Measurements from ENCODE around the gene EGR2.

The EGR2 gene

GRCh38 chr10:62839590-62839989 is 23.4 kb upstream of the EGR2 start:
- TF ChIP-seq POLR2A (IDR thresholded peaks at IDR 0.05; ENCODE audit: low read depth, low read length): no peak
- DNase-seq (ENCODE audit: insufficient read length, low spot score) (no peak), FAIRE-seq (no peak)

- TF ChIP-seq POLR2A (IDR thresholded peaks at IDR 0.05; ENCODE audit: low read depth, low read length): no peak
- DNase-seq (ENCODE audit: insufficient read length, low spot score) (no peak), FAIRE-seq (peak; percentile 82)
Observed at GRCh38 chr10:62831346-62831745, 15.2 kb upstream of the EGR2 start.

DNA sequence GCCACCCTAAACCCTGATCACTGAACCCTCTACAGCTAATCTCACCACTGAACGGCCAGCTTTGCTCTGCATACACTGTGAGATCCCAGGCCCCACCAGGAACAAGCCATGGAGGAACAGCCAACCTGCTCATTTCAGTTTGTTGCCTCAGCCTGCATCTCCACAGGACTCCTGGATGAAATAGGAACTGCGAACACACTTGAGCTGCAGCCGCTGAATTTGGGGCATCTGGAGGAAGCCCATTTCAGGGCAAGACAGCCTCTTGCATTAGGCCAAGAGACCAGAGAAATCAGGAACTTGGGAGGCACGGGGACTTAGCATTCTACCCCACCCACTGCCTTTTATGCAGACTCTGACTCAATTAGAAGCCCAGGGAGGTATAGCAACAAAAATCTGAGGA is 14.5 kb upstream of the EGR2 start:
- no peak for TF ChIP-seq POLR2A (IDR thresholded peaks at IDR 0.05; ENCODE audit: low read depth, low read length)
- no peak for DNase-seq (ENCODE audit: insufficient read length, low spot score)
- no peak for FAIRE-seq

DNA sequence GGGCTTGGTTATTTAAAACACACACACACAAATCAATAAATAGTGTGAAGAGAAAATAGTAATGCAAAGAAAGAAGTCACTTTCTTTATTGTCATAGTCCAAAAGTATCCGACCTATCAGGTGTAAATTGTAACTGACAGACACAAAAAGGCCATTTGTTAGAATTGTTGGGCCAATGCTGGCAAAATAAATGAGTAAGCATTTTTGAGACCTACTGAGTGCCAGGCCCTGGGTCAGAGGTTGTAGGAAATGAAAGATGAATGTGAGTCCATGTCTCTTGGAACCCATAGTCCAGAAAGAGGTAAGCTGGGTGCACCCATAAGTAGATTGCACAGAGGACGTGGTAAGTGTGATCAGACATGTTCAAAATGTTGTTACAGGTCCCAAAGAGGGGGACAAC is 13.5 kb upstream of the EGR2 start:
- FAIRE-seq (no peak), DNase-seq (ENCODE audit: insufficient read length, low spot score) (no peak)
- no peak for TF ChIP-seq POLR2A (IDR thresholded peaks at IDR 0.05; ENCODE audit: low read depth, low read length)

DNA sequence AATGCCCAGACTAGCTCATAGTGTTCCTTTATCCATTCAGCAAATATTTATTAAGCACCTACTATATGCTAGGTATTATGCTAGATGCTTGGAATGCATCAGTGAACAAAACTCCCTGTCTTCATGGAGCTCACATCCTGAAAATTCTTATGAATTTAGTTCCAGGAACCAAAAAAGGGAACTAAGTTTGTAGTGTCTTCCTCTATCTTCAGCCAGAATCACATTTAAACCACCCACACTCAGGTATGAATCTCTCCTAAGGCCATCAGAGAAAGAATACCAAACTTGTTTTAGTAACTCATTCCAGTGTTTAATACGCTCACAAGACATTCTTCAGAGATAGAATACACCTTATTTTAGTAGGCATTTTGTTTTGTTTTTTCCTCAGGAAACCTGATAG is 10.1 kb upstream of the EGR2 start:
- FAIRE-seq: no peak
- DNase-seq (ENCODE audit: insufficient read length, low spot score): no peak
- TF ChIP-seq POLR2A (IDR thresholded peaks at IDR 0.05; ENCODE audit: low read depth, low read length): no peak

GRCh38 chr10:62820586-62820985 is 4.4 kb upstream of the EGR2 start:
- FAIRE-seq (no peak), DNase-seq (ENCODE audit: insufficient read length, low spot score) (no peak)
- no peak for TF ChIP-seq POLR2A (IDR thresholded peaks at IDR 0.05; ENCODE audit: low read depth, low read length)

DNA sequence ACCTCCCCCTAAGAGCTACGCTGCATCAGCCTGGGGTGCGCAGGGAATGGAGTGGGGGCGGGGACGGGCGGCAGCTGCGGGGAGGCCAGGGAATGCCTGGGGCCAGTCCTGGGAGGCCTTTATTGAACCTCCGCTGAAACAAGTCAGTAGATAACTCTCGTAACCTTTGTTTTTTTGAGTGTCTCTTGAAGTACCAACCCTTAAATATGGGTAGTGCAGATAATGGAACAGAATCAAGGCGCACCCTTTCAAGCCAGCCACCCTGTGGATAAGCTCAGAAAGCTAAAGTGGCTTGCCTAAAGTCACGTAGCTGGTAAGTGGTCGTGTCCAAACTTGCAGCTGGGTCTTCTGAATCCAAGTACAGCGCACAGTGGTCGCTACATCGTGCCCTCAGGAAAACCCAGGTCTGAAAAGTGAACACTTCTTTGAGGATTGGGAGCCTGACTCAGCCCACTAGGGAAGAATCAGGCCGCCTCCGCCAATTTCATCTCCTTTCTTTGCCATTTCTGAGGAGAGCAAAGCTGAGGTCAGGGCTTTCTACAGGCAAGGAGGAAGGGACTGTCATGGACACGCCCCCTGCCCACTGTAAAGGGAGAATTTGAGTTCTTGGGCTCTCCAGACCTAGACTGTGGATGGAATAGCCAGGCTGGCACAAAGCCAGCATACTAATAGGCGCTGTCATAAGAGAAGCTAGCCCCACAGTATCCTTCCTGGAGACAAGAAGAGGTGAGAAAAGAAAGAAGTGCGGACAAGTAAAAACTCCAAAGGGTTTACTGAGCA is 3.2 kb upstream of the EGR2 start:
- FAIRE-seq (no peak), DNase-seq (ENCODE audit: insufficient read length, low spot score) (no peak)
- no peak for TF ChIP-seq POLR2A (IDR thresholded peaks at IDR 0.05; ENCODE audit: low read depth, low read length)

- TF ChIP-seq POLR2A (IDR thresholded peaks at IDR 0.05; ENCODE audit: low read depth, low read length): no peak
- DNase-seq (ENCODE audit: insufficient read length, low spot score): no peak
- no peak for FAIRE-seq
Observed at GRCh38 chr10:62818426-62819011, 2.4 kb upstream of the EGR2 start.

GRCh38 chr10:62817766-62818425 is 1.7 kb upstream of the EGR2 start:
- DNase-seq (ENCODE audit: insufficient read length, low spot score): peak; percentile 91
- FAIRE-seq: no peak

GRCh38 chr10:62817121-62817765 is 1.1 kb upstream of the EGR2 start:
- no peak for TF ChIP-seq POLR2A (IDR thresholded peaks at IDR 0.05; ENCODE audit: low read depth, low read length)
- DNase-seq (ENCODE audit: insufficient read length, low spot score): no peak
- FAIRE-seq: no peak

More at GRCh38 chr10:62817766-62818425, 1.7 kb upstream of the EGR2 start:
- TF ChIP-seq POLR2A (IDR thresholded peaks at IDR 0.05; ENCODE audit: low read depth, low read length): no peak

GRCh38 chr10:62816076-62816330 is 163 bp downstream of the EGR2 start:
- FAIRE-seq: no peak
- no peak for TF ChIP-seq POLR2A (IDR thresholded peaks at IDR 0.05; ENCODE audit: low read depth, low read length)
- no peak for DNase-seq (ENCODE audit: insufficient read length, low spot score)

DNA sequence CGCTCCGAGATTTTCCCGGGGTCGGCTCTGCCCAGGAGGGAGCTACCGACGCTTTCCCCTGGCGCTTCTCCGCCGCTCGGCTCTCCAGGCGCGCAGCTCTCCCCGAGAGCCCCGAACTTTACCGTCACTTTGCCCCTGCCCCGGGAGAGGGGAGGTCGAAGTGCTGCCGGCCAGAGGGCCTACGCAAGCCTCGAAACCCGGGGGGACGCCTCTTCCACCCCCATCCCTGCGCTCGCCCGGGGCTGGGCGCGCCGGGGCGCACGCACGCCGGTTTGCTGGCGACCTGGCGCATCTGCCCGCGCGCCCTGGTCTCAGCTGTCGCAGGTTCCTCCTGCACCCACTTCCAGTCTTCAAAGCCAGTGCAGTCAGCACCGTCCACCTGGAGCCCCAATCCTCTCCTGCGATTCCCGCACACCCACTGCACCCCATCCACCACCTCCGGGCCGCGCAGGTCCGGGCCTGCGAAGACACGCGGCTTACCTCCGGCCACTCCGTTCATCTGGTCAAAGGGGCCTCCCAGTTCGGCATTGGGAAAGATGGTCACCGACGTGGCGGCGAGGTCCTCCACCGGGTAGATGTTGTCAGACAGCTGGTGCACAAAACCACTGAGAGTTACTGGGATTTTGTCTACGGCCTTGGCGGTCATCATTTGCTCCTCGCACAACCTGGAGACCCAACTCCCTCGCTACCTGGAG is 638 bp downstream of the EGR2 start:
- DNase-seq (ENCODE audit: insufficient read length, low spot score) (no peak), FAIRE-seq (no peak)
- no peak for TF ChIP-seq POLR2A (IDR thresholded peaks at IDR 0.05; ENCODE audit: low read depth, low read length)

GRCh38 chr10:62814756-62815380 is 1.3 kb downstream of the EGR2 start:
- FAIRE-seq (no peak), DNase-seq (ENCODE audit: insufficient read length, low spot score) (no peak)
- TF ChIP-seq POLR2A (IDR thresholded peaks at IDR 0.05; ENCODE audit: low read depth, low read length): no peak

GRCh38 chr10:62813981-62814380 is 2.2 kb downstream of the EGR2 start:
- DNase-seq (ENCODE audit: insufficient read length, low spot score): no peak
- FAIRE-seq: no peak
- no peak for TF ChIP-seq POLR2A (IDR thresholded peaks at IDR 0.05; ENCODE audit: low read depth, low read length)

All from H54 (cell line).